Mesendoderm (in vitro differentiated cells): ENCODE measurements around the gene KRTAP3-1.

Experiments used
- DNase-seq: peaks from one replicate; pipeline ENCODE4 v3.0.0; 2013
- H2AK5ac ChIP-seq: 2 replicates; pipeline ENCODE4 v1.6.1; 2013; ENCODE audit warnings: low read length, inconsistent platforms
- H2BK120ac ChIP-seq: 2 replicates; pipeline ENCODE4 v1.6.1; 2013; ENCODE audit warnings: low read depth, mild to moderate bottlenecking, low read length, moderate library complexity, mixed read lengths
- H2BK15ac ChIP-seq: replicated peaks from 2 replicates; pipeline ENCODE4 v1.6.1; 2013; ENCODE audit warnings: low read depth, mild to moderate bottlenecking, moderate library complexity
- H2BK5ac ChIP-seq: 2 replicates; pipeline ENCODE4 v1.6.1; 2013; ENCODE audit warnings: low read length, inconsistent platforms
- H3K18ac ChIP-seq: 2 replicates; pipeline ENCODE4 v1.6.1; 2013; ENCODE audit warnings: mild to moderate bottlenecking, low read length, mixed read lengths
- H3K23ac ChIP-seq: one replicate; pipeline ENCODE4 v1.6.1; 2013; ENCODE audit warnings: low read length
- H3K27ac ChIP-seq: 2 replicates; pipeline ENCODE4 v1.5.1; 2013; ENCODE audit warnings: low read depth, mild to moderate bottlenecking, inconsistent platforms, low read length, moderate library complexity
- H3K27me3 ChIP-seq: 2 replicates; pipeline ENCODE4 v1.6.1; 2013; ENCODE audit warnings: low read length, control low read depth, mild to moderate bottlenecking, inconsistent platforms; ENCODE audit not compliant: insufficient read depth, poor library complexity
- H3K36me3 ChIP-seq: 2 replicates; pipeline ENCODE4 v1.6.1; 2013; ENCODE audit warnings: low read length, inconsistent platforms; ENCODE audit not compliant: control insufficient read depth, insufficient read depth
- H3K4ac ChIP-seq: one replicate; pipeline ENCODE4 v1.6.1; 2013; ENCODE audit warnings: low read depth, mild to moderate bottlenecking, low read length, moderate library complexity
- H3K4me1 ChIP-seq: 2 replicates; pipeline ENCODE4 v1.6.1; 2013; ENCODE audit warnings: low read depth, low read length, inconsistent platforms; ENCODE audit not compliant: control insufficient read depth
- H3K4me2 ChIP-seq: 2 replicates; pipeline ENCODE4 v1.6.1; 2013; ENCODE audit warnings: low read length
- H3K4me3 ChIP-seq: 2 replicates; pipeline ENCODE4 v1.5.1; 2013; ENCODE audit warnings: mild to moderate bottlenecking, low read length
- H3K56ac ChIP-seq: one replicate; pipeline ENCODE4 v1.6.1; 2013; ENCODE audit warnings: low read length
- H3K79me1 ChIP-seq: 2 replicates; pipeline ENCODE4 v1.6.1; 2013; ENCODE audit warnings: low read length, inconsistent platforms
- H3K79me2 ChIP-seq: 2 replicates; pipeline ENCODE4 v1.6.1; 2013; ENCODE audit warnings: mild to moderate bottlenecking, low read length; ENCODE audit not compliant: control insufficient read depth, insufficient read depth
- H3K9ac ChIP-seq: 2 replicates; pipeline ENCODE4 v1.6.1; 2013; ENCODE audit warnings: low read length, inconsistent platforms
- H4K5ac ChIP-seq: one replicate; pipeline ENCODE4 v1.6.1; 2013; ENCODE audit warnings: low read length
- H4K8ac ChIP-seq: one replicate; pipeline ENCODE4 v1.6.1; 2013; ENCODE audit warnings: low read depth, mild to moderate bottlenecking, control low read depth, low read length, moderate library complexity
- WGBS: extraction: QIAGEN DNeasy Blood & Tissue Kit; methylation state at CpG from one replicate; pipeline ENCODE4 v1.1.7; 2013; ENCODE audit warnings: low lambda C conversion rate, missing lambda C conversion rate; ENCODE audit not compliant: insufficient coverage; ENCODE audit errors: extremely low coverage; 5-methylcytosine and 5-hydroxymethylcytosine counted together

The KRTAP3-1 gene

GRCh38 chr17:40995116-40995515, 13.8 kb downstream of the KRTAP3-1 start:
- H3K23ac ChIP-seq: no peak overlapping the region

GRCh38 chr17:40993839-40994238, 15.1 kb downstream of the KRTAP3-1 start, which contains the start of gene KRTAP3-3:
Gene KRTAP3-3 (minus strand): TSS chr17:40994164. CDS start chr17:40994097, 67 bp downstream.
- Histone ChIP-seq H3K27me3 (no peaks in the 10 kb centered on the region), H4K5ac (no peak within 1 kb of the TSS), H3K23ac (no peak within 1 kb of the TSS), H2BK15ac (no peak within 1 kb of the TSS), H3K4me1 (no peaks in the 10 kb centered on the region), H3K36me3 (no peaks in the 10 kb centered on the region), H2BK5ac (no peak within 1 kb of the TSS), H3K79me1 (no peaks in the 10 kb centered on the region), H2AK5ac (no peak within 1 kb of the TSS), H3K18ac (no peak within 1 kb of the TSS), H3K4ac (no peak within 1 kb of the TSS), H3K27ac (no peak within 1 kb of the TSS), H3K56ac (no peak within 1 kb of the TSS), H2BK120ac (no peak within 1 kb of the TSS), H3K4me3 (no peak within 1 kb of the TSS), H4K8ac (no peak within 1 kb of the TSS), H3K4me2 (no peak within 1 kb of the TSS), H3K79me2 (no peaks in the 10 kb centered on the region), H3K9ac (no peak within 1 kb of the TSS)
- WGBS: no CpG with 5 or more reads among the region's 4 CpGs
- DNase-seq: peak; percentile 30

More at GRCh38 chr17:40995116-40995515, 13.8 kb downstream of the KRTAP3-1 start:
- Histone ChIP-seq H3K27me3 (no peaks in the 10 kb centered on the region), H3K36me3 (no peaks in the 10 kb centered on the region), H3K4me2 (no peak overlapping the region), H3K79me1 (no peaks in the 10 kb centered on the region), H3K4me1 (no peaks in the 10 kb centered on the region), H4K5ac (no peak overlapping the region), H2BK15ac (no peak overlapping the region), H3K79me2 (no peaks in the 10 kb centered on the region), H3K9ac (no peak overlapping the region), H2AK5ac (no peak overlapping the region), H3K56ac (no peak overlapping the region), H3K4ac (no peak overlapping the region), H4K8ac (no peak overlapping the region), H3K4me3 (no peak overlapping the region), H3K18ac (no peak overlapping the region), H3K27ac (no peak overlapping the region), H2BK120ac (no peak overlapping the region), H2BK5ac (no peak overlapping the region)
- no CpG with 5 or more reads among the region's 1 CpG for WGBS
- no peak for DNase-seq

- no peaks in the 10 kb centered on the region for H3K79me1 ChIP-seq
- H3K4me3 ChIP-seq: no peak overlapping the region
- H4K5ac ChIP-seq: no peak overlapping the region
- no peaks in the 10 kb centered on the region for H3K4me1 ChIP-seq
- H3K36me3 ChIP-seq: no peaks in the 10 kb centered on the region
- H4K8ac ChIP-seq: no peak overlapping the region
- no peak overlapping the region for H2BK15ac ChIP-seq
- H2AK5ac ChIP-seq: no peak overlapping the region
- no peaks in the 10 kb centered on the region for H3K27me3 ChIP-seq
- no peak overlapping the region for H3K4me2 ChIP-seq
- no CpG with 5 or more reads among the region's 2 CpGs for WGBS
- no peak overlapping the region for H3K56ac ChIP-seq
- no peaks in the 10 kb centered on the region for H3K79me2 ChIP-seq
- no peak overlapping the region for H3K9ac ChIP-seq
- H2BK5ac ChIP-seq: no peak overlapping the region
- no peak for DNase-seq
- no peak overlapping the region for H3K4ac ChIP-seq
- H2BK120ac ChIP-seq: no peak overlapping the region
- H3K18ac ChIP-seq: no peak overlapping the region
- H3K27ac ChIP-seq: no peak overlapping the region
- H3K23ac ChIP-seq: no peak overlapping the region
Measured at GRCh38 chr17:40993084-40993483, 15.8 kb downstream of the KRTAP3-1 start.

- no peaks in the 10 kb centered on the region for H3K36me3 ChIP-seq
- no CpG with 5 or more reads among the region's 3 CpGs for WGBS
- H3K9ac ChIP-seq: no peak overlapping the region
- H3K79me1 ChIP-seq: no peaks in the 10 kb centered on the region
- no peaks in the 10 kb centered on the region for H3K79me2 ChIP-seq
- H3K4me2 ChIP-seq: no peak overlapping the region
- H4K8ac ChIP-seq: no peak overlapping the region
- H3K56ac ChIP-seq: no peak overlapping the region
- no peak overlapping the region for H2BK15ac ChIP-seq
- no peak overlapping the region for H2BK5ac ChIP-seq
- DNase-seq: no peak
- no peak overlapping the region for H3K27ac ChIP-seq
- no peaks in the 10 kb centered on the region for H3K4me1 ChIP-seq
- H3K23ac ChIP-seq: no peak overlapping the region
- H3K27me3 ChIP-seq: no peaks in the 10 kb centered on the region
- H3K4me3 ChIP-seq: no peak overlapping the region
- H3K18ac ChIP-seq: no peak overlapping the region
- H2BK120ac ChIP-seq: no peak overlapping the region
- H2AK5ac ChIP-seq: no peak overlapping the region
- H4K5ac ChIP-seq: no peak overlapping the region
- H3K4ac ChIP-seq: no peak overlapping the region
Measured at GRCh38 chr17:40992666-40993065, 16.3 kb downstream of the KRTAP3-1 start.

GRCh38 chr17:40986920-40987319, 22.0 kb downstream of the KRTAP3-1 start:
- H3K4me1 ChIP-seq: no peaks in the 10 kb centered on the region
- no peak overlapping the region for H2BK15ac ChIP-seq
- H2BK5ac ChIP-seq: no peak overlapping the region
- no peak overlapping the region for H3K4me3 ChIP-seq
- H3K27me3 ChIP-seq: no peaks in the 10 kb centered on the region
- no peak overlapping the region for H4K5ac ChIP-seq
- no CpG with 5 or more reads among the region's 8 CpGs for WGBS
- H4K8ac ChIP-seq: no peak overlapping the region
- no peak overlapping the region for H2AK5ac ChIP-seq
- no peaks in the 10 kb centered on the region for H3K79me2 ChIP-seq
- no peak overlapping the region for H3K23ac ChIP-seq
- no peak overlapping the region for H2BK120ac ChIP-seq
- H3K56ac ChIP-seq: no peak overlapping the region
- no peak overlapping the region for H3K9ac ChIP-seq
- H3K18ac ChIP-seq: no peak overlapping the region
- H3K79me1 ChIP-seq: no peaks in the 10 kb centered on the region
- H3K27ac ChIP-seq: no peak overlapping the region
- no peak overlapping the region for H3K4ac ChIP-seq
- no peaks in the 10 kb centered on the region for H3K36me3 ChIP-seq
- no peak for DNase-seq
- H3K4me2 ChIP-seq: no peak overlapping the region

- DNase-seq: no peak
- Histone ChIP-seq H3K36me3 (no peaks in the 10 kb centered on the region), H3K56ac (no peak within 1 kb of the TSS), H3K27ac (no peak within 1 kb of the TSS), H4K8ac (no peak within 1 kb of the TSS), H3K4me3 (no peak within 1 kb of the TSS), H3K4me2 (no peak within 1 kb of the TSS), H2BK120ac (no peak within 1 kb of the TSS), H2BK15ac (no peak within 1 kb of the TSS), H3K4me1 (no peaks in the 10 kb centered on the region), H2BK5ac (no peak within 1 kb of the TSS), H2AK5ac (no peak within 1 kb of the TSS), H4K5ac (no peak within 1 kb of the TSS), H3K27me3 (no peaks in the 10 kb centered on the region), H3K4ac (no peak within 1 kb of the TSS), H3K18ac (no peak within 1 kb of the TSS), H3K23ac (no peak within 1 kb of the TSS), H3K79me2 (no peaks in the 10 kb centered on the region), H3K9ac (no peak within 1 kb of the TSS), H3K79me1 (no peaks in the 10 kb centered on the region)
- WGBS: no CpG with 5 or more reads among the region's 3 CpGs
Measured at GRCh38 chr17:40984226-40984625, 24.7 kb downstream of the KRTAP3-1 start, which contains the start of gene KRT40. Gene KRT40 (minus strand): TSS chr17:40984326. CDS start chr17:40984273, 53 bp downstream.
